ENCODE data around the gene ALDH7A1.

The ALDH7A1 gene

DNA sequence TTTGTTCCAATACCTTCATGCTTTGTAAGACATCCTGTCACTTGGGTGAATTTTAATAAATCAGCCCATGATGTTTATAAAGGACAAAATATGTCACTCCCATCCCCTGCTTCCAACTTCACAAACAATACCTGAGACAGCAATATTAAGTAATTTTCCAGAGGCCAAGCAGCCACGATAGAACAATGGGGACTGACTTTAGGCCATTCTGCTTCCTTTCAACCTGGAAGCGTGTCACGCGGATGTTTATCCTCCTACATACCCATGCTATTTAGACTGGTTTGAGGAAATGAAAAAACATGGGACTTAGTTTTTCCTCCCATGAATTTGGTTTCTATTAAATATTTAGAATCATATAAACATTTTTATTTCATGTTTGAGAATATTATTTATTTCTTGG is 88.9 kb downstream of the ALDH7A1 start:
- DNase-seq: no peak

GRCh38 chr5:126503602-126504104 is 91.4 kb downstream of the ALDH7A1 start:
- DNase-seq: no peak

DNA sequence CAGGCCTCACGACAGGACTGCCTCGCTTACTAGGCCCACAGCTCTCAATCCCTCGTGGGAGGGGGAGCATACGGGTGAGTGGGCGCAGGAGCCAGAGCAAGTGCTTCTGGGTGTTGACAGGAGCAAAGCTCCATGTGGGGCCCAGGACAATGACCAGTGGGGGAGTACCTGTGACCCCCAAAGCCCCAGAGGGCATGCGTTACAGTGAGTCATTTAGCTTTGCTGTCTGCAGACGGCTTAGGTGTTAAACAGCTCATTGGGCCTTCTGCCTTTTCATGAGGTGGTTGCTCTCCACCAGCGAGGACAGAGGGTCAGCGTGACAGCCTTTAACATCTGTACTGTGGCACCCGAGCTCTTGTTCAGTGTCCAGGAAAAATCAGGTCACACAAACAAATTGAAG is 93.6 kb downstream of the ALDH7A1 start:
- no peak for DNase-seq

DNA sequence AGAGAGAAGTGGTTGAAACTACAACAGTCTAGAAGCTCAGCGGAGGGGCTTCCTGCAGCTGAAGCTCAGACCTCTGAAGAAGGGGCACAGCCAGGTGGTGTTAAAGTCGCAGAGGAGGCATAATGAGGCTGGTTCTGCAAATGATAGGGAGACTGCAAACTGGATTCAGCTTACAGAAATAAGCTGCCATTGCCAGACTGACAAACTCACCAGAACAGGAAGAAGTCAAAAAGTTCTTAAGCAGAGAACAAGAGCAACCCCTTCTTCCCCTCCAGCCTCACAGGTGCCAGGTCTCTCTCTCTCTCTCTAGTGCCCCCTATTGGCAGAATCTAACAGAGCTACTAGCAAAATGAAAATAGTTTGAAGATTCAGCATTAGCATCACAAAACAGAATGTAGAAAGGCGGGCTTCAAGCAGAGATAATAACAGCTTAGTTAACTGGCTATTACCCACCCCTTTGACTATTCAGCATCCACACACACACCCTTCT is 95.1 kb downstream of the ALDH7A1 start:
- no peak for DNase-seq

- DNase-seq: no peak
Measured at GRCh38 chr5:126499278-126499677, 95.7 kb downstream of the ALDH7A1 start.

GRCh38 chr5:126497506-126497905 is 97.5 kb downstream of the ALDH7A1 start:
- DNase-seq: no peak

DNA sequence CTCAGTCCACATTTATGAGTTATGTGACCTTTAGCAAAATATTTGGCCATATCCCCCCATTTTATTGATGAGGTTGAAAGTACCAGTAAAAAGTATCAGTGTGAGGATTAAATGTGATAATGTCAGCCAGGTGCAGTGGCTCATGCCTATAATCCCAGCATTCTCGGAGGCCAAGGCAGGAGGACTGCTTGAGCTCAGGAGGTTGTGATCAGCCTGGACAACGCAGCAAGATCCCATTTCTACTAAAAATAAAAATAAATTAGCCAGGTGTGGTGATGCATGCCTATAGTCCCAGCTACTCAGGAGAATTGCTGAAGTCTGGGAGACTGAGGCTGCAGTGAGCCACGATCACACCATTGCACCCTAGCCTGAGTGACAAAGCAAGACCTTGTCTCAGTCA is 100.6 kb downstream of the ALDH7A1 start:
- no peak for DNase-seq

- no peak for DNase-seq
Measured at GRCh38 chr5:126492939-126493338, 102.1 kb downstream of the ALDH7A1 start.

GRCh38 chr5:126490167-126490940 is 104.7 kb downstream of the ALDH7A1 start:
- no peak for DNase-seq

DNA sequence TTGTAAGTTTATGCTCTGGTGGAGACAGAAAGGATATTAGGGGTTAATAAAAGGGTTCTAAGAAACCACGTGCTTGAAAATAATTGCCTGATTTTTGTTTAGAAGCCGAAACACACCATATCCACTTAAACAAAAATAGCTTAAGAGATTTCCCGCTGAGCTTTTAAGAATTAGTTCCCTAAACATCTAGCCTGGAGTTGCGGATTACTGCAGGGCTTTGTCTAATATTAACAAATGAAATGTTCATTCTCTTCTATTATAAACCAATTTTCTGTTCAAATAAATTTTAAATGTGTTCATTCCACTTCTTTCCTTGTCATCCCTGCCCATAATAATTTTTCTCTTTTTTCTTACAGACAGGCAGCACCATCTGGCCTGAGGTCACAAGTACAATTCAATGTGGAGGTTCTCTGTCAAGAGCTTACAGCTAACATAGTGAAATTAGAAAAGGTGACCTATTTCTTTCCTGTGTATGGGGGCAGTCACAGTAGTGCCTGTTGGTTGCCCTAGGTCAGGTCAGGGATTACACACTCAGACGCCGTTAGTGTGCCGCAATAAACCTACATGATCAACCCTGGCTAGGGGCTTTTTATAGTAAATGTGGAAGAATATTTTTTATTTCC is 106.5 kb downstream of the ALDH7A1 start:
- no peak for DNase-seq

DNA sequence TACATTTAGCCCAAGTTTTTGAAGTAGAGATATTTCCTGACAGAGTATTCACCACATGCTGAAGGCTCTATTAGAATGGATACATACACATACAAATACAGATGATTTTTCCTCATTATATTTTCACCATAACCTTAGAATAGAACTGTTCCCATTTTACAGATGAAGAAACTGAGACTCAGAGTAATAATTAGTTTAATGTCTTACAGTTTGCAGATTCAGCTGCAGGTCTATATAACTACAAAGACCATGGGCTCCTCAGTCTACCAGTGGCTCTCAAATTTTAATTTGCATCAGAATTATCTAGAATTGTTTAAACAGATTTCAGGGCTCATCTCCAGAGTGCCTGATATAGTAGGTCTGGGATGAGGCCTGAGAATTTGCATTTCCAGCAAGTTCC is 107.4 kb downstream of the ALDH7A1 start:
- DNase-seq: no peak

GRCh38 chr5:126486332-126486731 is 108.7 kb downstream of the ALDH7A1 start:
- no peak for DNase-seq

GRCh38 chr5:126484253-126484652 is 110.8 kb downstream of the ALDH7A1 start:
- no peak for DNase-seq

DNA sequence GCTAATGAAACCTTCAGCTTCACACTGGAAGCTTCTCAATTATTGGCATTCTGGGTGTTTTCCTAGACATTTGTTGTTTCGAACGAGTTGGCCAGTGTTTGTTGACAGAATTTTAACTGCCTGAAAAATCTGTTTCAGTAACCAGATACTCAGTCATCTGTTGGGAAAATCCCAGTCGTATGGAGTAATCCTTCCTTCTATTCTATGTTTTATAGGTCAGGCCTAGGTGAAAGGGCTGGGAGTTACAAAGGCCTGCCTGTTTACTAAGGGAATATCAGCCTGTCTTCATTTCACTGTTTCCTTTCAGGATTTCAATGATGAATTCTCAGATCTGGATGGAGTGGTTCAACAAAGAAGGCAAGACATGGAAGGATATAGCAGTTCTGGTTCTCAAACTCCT is 111.9 kb downstream of the ALDH7A1 start:
- no peak for DNase-seq

DNA sequence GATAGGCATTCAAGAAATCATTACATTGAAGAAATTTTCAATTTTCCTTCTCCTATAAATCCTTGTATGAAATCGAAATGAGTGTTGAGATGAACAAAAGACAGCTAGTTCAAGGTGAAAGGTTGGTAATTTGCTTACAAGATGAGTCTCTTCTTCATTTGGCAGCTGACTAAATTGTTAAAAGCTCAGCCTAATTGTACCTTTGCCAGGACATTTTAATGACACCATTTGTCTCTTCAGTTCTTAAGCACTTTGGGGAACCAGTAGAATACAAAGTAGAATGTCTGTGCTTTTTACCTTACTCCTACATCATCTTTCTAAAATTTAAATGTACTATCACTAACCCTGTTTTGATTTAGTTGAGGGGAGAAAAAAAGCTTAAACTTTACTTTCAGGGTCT is 112.4 kb downstream of the ALDH7A1 start:
- DNase-seq: no peak

- DNase-seq: no peak
Measured at GRCh38 chr5:126481243-126481642, 113.8 kb downstream of the ALDH7A1 start.

Measured in activated effector memory CD4-positive, alpha-beta T cell treated with Interleukin-2 at 50 U/mL for 16 hours (primary cell).